H9 (cell line): ENCODE results near the gene HHIP. TPM values are rescaled to one million over a fixed set of nuclear protein-coding genes. Genes with fewer than 3 reads are reported as not detected.
A peak's percentile ranks its signal among the peaks of the same experiment; 100 is the strongest.

ENCODE experiments used
- DNase-seq: peaks from one replicate; pipeline ENCODE4 v3.0.0-alpha.2; 2017
- H2AFZ ChIP-seq: one replicate; pipeline ENCODE4 v1.6.1; 2013; ENCODE audit warnings: mild to moderate bottlenecking, low read length, control low read depth, moderate library complexity
- H2AK5ac ChIP-seq: 2 replicates; pipeline ENCODE4 v1.6.1; 2013; ENCODE audit warnings: low read length, control low read depth, mixed read lengths; ENCODE audit not compliant: insufficient read length
- H2BK120ac ChIP-seq: one replicate; pipeline ENCODE4 v1.6.1; 2013; ENCODE audit warnings: low read depth, mild to moderate bottlenecking, low read length, control low read depth, inconsistent platforms; ENCODE audit not compliant: poor library complexity, severe bottlenecking
- H2BK12ac ChIP-seq: 2 replicates; pipeline ENCODE4 v1.6.1; 2013; ENCODE audit warnings: low read length, control low read depth, mixed read lengths, low read depth; ENCODE audit not compliant: insufficient read length
- H2BK15ac ChIP-seq: 2 replicates; pipeline ENCODE4 v1.6.1; 2013; ENCODE audit warnings: low read depth, low read length, control low read depth
- H2BK20ac ChIP-seq: one replicate; pipeline ENCODE4 v1.6.1; 2013; ENCODE audit warnings: low read depth, mild to moderate bottlenecking, low read length, control low read depth, inconsistent platforms; ENCODE audit not compliant: poor library complexity, severe bottlenecking
- H2BK5ac ChIP-seq: 2 replicates; pipeline ENCODE4 v1.6.1; 2013; ENCODE audit warnings: low read length, control low read depth, mixed read lengths; ENCODE audit not compliant: insufficient read length
- H3K14ac ChIP-seq: 2 replicates; pipeline ENCODE4 v1.6.1; 2013; ENCODE audit warnings: low read length, control low read depth; ENCODE audit not compliant: insufficient read depth
- H3K18ac ChIP-seq: 2 replicates; pipeline ENCODE4 v1.6.1; 2013; ENCODE audit warnings: low read depth, mild to moderate bottlenecking, mixed read lengths, low read length, control low read depth; ENCODE audit not compliant: insufficient read length
- H3K23ac ChIP-seq: 2 replicates; pipeline ENCODE4 v1.6.1; 2013; ENCODE audit warnings: low read length, control low read depth, mixed read lengths, low read depth; ENCODE audit not compliant: insufficient read length
- H3K23me2 ChIP-seq: 2 replicates; pipeline ENCODE4 v1.6.1; 2013; ENCODE audit warnings: low read depth, mild to moderate bottlenecking, mixed read lengths, low read length, control low read depth; ENCODE audit not compliant: insufficient read length, poor library complexity, severe bottlenecking
- H3K27ac ChIP-seq: 2 replicates; pipeline ENCODE4 v1.5.1; 2013; ENCODE audit warnings: low read length, control low read depth, mixed read lengths, low read depth; ENCODE audit not compliant: insufficient read length
- H3K27me3 ChIP-seq: 2 replicates; pipeline ENCODE4 v1.6.1; 2013; ENCODE audit warnings: low read length, control low read depth, inconsistent platforms; ENCODE audit not compliant: insufficient read depth
- H3K4ac ChIP-seq: 2 replicates; pipeline ENCODE4 v1.6.1; 2013; ENCODE audit warnings: low read depth, mild to moderate bottlenecking, control low read depth, inconsistent platforms, low read length, moderate library complexity
- H3K4me1 ChIP-seq: 2 replicates; pipeline ENCODE4 v1.6.1; 2013; ENCODE audit warnings: low read length, control low read depth, inconsistent platforms; ENCODE audit not compliant: insufficient read depth
- H3K4me2 ChIP-seq: 2 replicates; pipeline ENCODE4 v1.6.1; 2013; ENCODE audit warnings: low read length, control low read depth, mixed read lengths; ENCODE audit not compliant: insufficient read length, insufficient read depth
- H3K56ac ChIP-seq: 2 replicates; pipeline ENCODE4 v1.6.1; 2013; ENCODE audit warnings: low read depth, mild to moderate bottlenecking, mixed read lengths, low read length, control low read depth; ENCODE audit not compliant: insufficient read length
- H3K79me1 ChIP-seq: 2 replicates; pipeline ENCODE4 v1.6.1; 2013; ENCODE audit warnings: low read depth, mild to moderate bottlenecking, moderate library complexity, low read length, control low read depth, inconsistent platforms; ENCODE audit not compliant: insufficient read depth, poor library complexity, severe bottlenecking
- H3K79me2 ChIP-seq: 2 replicates; pipeline ENCODE4 v1.6.1; 2013; ENCODE audit warnings: low read length, control low read depth, inconsistent platforms; ENCODE audit not compliant: insufficient read depth
- H3K9ac ChIP-seq: 2 replicates; pipeline ENCODE4 v1.6.1; 2013; ENCODE audit warnings: low read length, control low read depth, mixed read lengths; ENCODE audit not compliant: insufficient read length; ENCODE audit errors: extremely low read depth
- H3K9me3 ChIP-seq: one replicate; pipeline ENCODE4 v1.6.1; 2013; ENCODE audit warnings: low read depth, low read length, inconsistent platforms; ENCODE audit not compliant: control insufficient read depth
- H3T11ph ChIP-seq: one replicate; pipeline ENCODE4 v1.6.1; 2013; ENCODE audit warnings: mild to moderate bottlenecking, low read length, control low read depth, inconsistent platforms
- H4K20me1 ChIP-seq: one replicate; pipeline ENCODE4 v1.6.1; 2013; ENCODE audit not compliant: control insufficient read depth, insufficient read length, insufficient read depth
- H4K5ac ChIP-seq: 2 replicates; pipeline ENCODE4 v1.6.1; 2013; ENCODE audit warnings: low read depth, mild to moderate bottlenecking, mixed read lengths, low read length, control low read depth; ENCODE audit not compliant: insufficient read length
- H4K8ac ChIP-seq: replicated peaks from 2 replicates; pipeline ENCODE4 v1.6.1; 2013; ENCODE audit warnings: low read length, control low read depth, mixed read lengths, low read depth; ENCODE audit not compliant: insufficient read length
- H4K91ac ChIP-seq: 2 replicates; pipeline ENCODE4 v1.6.1; 2013; ENCODE audit warnings: low read depth, mild to moderate bottlenecking, moderate library complexity, mixed read lengths, low read length, control low read depth; ENCODE audit not compliant: insufficient read length
- H3K27ac Mint-ChIP-seq, 3 experiments: 2 replicates in 2 of 3; 3 replicates in 1 of 3; pipeline ENCODE4 v1.8.0; 2020 to 2021; ENCODE audit warnings: mixed read lengths in 3 of 3, mild to moderate bottlenecking in 1 of 3, moderate library complexity in 1 of 3
- H3K27me3 Mint-ChIP-seq: 2 replicates; pipeline ENCODE4 v1.8.0; 2021; ENCODE audit warnings: low read depth, mild to moderate bottlenecking, moderate library complexity, mixed read lengths
- H3K36me3 Mint-ChIP-seq, 3 experiments: 2 replicates in 2 of 3; 3 replicates in 1 of 3; pipeline ENCODE4 v1.8.0; 2020 to 2021; ENCODE audit warnings: low read depth in 3 of 3, mixed read lengths in 3 of 3; ENCODE audit not compliant: insufficient read depth in 1 of 3
- H3K4me1 Mint-ChIP-seq, 2 experiments: 2 replicates each; pipeline ENCODE4 v1.8.0; 2020; ENCODE audit warnings: mixed read lengths in 2 of 2
- H3K4me3 Mint-ChIP-seq, 2 experiments: 2 replicates in 1 of 2; 3 replicates in 1 of 2; pipeline ENCODE4 v1.8.0; 2020 to 2021; ENCODE audit warnings: mild to moderate bottlenecking in 2 of 2, mixed read lengths in 2 of 2, moderate library complexity in 1 of 2
- H3K9me3 Mint-ChIP-seq, 2 experiments: 2 replicates in 1 of 2; 3 replicates in 1 of 2; pipeline ENCODE4 v1.8.0; 2020; ENCODE audit warnings: mild to moderate bottlenecking in 2 of 2, mixed read lengths in 2 of 2, moderate library complexity in 1 of 2
- total RNA-seq: library from RNA; stranded (reverse); gene quantifications from 2 replicates; pipeline ENCODE4 v1.2.1, GENCODE V29; 2021
- TF ChIP-seq, protein P1 (sequence below): fragments of 200-600 bp; sonication (generic); conservative IDR thresholded peaks from 3 replicates; pipeline ENCODE4 v1.8.0; 2021; ENCODE audit warnings: antibody characterized with exemption, mild to moderate bottlenecking

Gene HHIP
- total RNA-seq, 1 experiment from 2014 or later = 3.8 TPM

DNA sequence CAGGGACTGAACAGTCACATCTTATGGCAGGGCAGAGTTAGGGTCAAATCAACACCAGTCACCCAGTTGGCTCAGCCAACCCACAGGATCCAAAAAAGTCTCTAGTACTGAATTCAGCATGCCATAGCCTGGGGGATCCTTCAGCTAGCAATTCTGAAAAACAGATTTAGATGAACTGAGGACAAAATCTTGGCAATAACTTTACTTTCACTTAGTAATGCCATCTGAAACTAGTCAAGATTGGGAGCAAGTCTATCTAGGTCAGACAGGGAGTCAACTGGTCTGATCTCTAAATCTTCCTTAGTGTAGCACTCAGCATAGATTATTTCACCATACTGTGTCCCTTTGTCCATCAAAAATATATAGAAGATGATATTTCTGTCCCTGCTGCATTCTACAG is 76.0 kb downstream of the HHIP start:
- H3K27me3 ChIP-seq = no peaks in the 10 kb centered on the region
- no peaks in the 10 kb centered on the region for H3K4me1 ChIP-seq
- H4K8ac ChIP-seq = no peak overlapping the region
- no peak overlapping the region for H3K14ac ChIP-seq
- H2BK12ac ChIP-seq = no peak overlapping the region
- no peak for DNase-seq
- H3K9me3 Mint-ChIP-seq = no peaks in the 10 kb centered on the region
- H2BK20ac ChIP-seq = no peak overlapping the region
- no peak overlapping the region for H2AK5ac ChIP-seq
- no peaks in the 10 kb centered on the region for H3K23me2 ChIP-seq
- H3K18ac ChIP-seq = no peak overlapping the region
- H3K9ac ChIP-seq = no peak overlapping the region
- no peak overlapping the region for H3T11ph ChIP-seq
- no peak overlapping the region for H3K56ac ChIP-seq
- no peak overlapping the region for H4K5ac ChIP-seq
- H4K20me1 ChIP-seq = no peaks in the 10 kb centered on the region
- peak overlapping the region in 1 of 3 experiments; percentile 37; a peak in 1 of 7 replicates for H3K27ac Mint-ChIP-seq
- H2BK15ac ChIP-seq = no peak overlapping the region
- no peaks in the 10 kb centered on the region for H3K36me3 Mint-ChIP-seq
- H3K4ac ChIP-seq = no peak overlapping the region
- no peak overlapping the region for H2BK120ac ChIP-seq
- H3K4me1 Mint-ChIP-seq = peaks cover 7 to 8% of the 10 kb centered on the region in 2 experiments
- no peaks in the 10 kb centered on the region for H3K27me3 Mint-ChIP-seq
- no peaks in the 10 kb centered on the region for H3K79me1 ChIP-seq
- H3K27ac ChIP-seq = no peak overlapping the region
- no peak overlapping the region for H2AFZ ChIP-seq
- TF ChIP-seq, protein P1, sequence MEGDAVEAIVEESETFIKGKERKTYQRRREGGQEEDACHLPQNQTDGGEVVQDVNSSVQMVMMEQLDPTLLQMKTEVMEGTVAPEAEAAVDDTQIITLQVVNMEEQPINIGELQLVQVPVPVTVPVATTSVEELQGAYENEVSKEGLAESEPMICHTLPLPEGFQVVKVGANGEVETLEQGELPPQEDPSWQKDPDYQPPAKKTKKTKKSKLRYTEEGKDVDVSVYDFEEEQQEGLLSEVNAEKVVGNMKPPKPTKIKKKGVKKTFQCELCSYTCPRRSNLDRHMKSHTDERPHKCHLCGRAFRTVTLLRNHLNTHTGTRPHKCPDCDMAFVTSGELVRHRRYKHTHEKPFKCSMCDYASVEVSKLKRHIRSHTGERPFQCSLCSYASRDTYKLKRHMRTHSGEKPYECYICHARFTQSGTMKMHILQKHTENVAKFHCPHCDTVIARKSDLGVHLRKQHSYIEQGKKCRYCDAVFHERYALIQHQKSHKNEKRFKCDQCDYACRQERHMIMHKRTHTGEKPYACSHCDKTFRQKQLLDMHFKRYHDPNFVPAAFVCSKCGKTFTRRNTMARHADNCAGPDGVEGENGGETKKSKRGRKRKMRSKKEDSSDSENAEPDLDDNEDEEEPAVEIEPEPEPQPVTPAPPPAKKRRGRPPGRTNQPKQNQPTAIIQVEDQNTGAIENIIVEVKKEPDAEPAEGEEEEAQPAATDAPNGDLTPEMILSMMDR = no peak
- H3K23ac ChIP-seq = no peak overlapping the region
- no peak overlapping the region for H3K4me3 Mint-ChIP-seq
- H4K91ac ChIP-seq = no peak overlapping the region
- H2BK5ac ChIP-seq = no peak overlapping the region
- no peaks in the 10 kb centered on the region for H3K79me2 ChIP-seq
- no peak overlapping the region for H3K4me2 ChIP-seq
- no peaks in the 10 kb centered on the region for H3K9me3 ChIP-seq
